ENCODE data around the gene NPM1.

The NPM1 gene

DNA sequence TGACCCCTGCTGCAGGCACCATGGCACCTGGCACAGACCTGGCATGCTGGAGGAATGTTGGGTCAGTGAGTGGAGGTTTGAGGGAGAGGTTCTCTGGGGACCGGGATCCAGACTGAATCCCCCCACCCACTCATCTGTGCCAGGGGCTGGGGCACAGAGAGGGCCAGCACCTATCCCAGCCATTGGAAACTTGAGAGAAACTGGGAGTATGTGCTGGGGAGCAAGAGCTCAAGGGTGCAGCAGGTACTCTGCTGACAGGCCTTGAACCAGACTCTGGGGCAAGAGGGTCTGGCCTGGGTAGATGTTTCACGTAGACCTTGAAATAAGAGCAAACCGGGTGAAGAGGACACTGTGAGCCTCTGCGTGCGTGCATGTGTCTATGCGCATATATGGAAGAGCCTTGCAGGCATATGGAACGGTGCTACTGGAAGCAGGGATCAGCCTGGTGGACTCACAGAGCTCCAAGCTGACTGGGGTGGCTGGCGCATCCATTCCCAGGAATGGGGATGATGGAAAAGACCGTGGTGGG is 40.6 kb downstream of the NPM1 start:
- Histone ChIP-seq H3K27ac (ENCODE audit: low read length) (no peak overlapping the region), H3K36me3 (ENCODE audit: control insufficient read depth, insufficient read depth, low read length) (no peaks in the 10 kb centered on the region), H3K4me1 (ENCODE audit: control insufficient read depth, insufficient read depth, low read length) (0 out of 2 replicates have a peak, but pooled peaks cover 2% of the 10 kb centered on the region), H3K27me3 (ENCODE audit: control insufficient read depth, insufficient read depth, low read length) (no peaks in the 10 kb centered on the region), H3K9me3 (ENCODE audit: control insufficient read depth, insufficient read depth, low read length) (no peaks in the 10 kb centered on the region), H3K4me3 (ENCODE audit: low read length) (no peak overlapping the region)
- DNase-seq (ENCODE audit: low read depth, low spot score) = no peak
- WGBS (ENCODE audit: insufficient coverage, insufficient read length) = no CpG with 5 or more reads among the region's 9 CpGs

GRCh38 chr5:171428809-171429542 is 41.3 kb downstream of the NPM1 start:
- no peak for DNase-seq (ENCODE audit: low read depth, low spot score)
- Histone ChIP-seq H3K27me3 (ENCODE audit: control insufficient read depth, insufficient read depth, low read length) (no peaks in the 10 kb centered on the region), H3K36me3 (ENCODE audit: control insufficient read depth, insufficient read depth, low read length) (no peaks in the 10 kb centered on the region), H3K27ac (ENCODE audit: low read length) (no peak overlapping the region), H3K9me3 (ENCODE audit: control insufficient read depth, insufficient read depth, low read length) (no peaks in the 10 kb centered on the region), H3K4me1 (ENCODE audit: control insufficient read depth, insufficient read depth, low read length) (0 out of 2 replicates have a peak, but pooled peaks cover 2% of the 10 kb centered on the region), H3K4me3 (ENCODE audit: low read length) (no peak overlapping the region)
- no CpG with 5 or more reads among the region's 16 CpGs for WGBS (ENCODE audit: insufficient coverage, insufficient read length)

DNA sequence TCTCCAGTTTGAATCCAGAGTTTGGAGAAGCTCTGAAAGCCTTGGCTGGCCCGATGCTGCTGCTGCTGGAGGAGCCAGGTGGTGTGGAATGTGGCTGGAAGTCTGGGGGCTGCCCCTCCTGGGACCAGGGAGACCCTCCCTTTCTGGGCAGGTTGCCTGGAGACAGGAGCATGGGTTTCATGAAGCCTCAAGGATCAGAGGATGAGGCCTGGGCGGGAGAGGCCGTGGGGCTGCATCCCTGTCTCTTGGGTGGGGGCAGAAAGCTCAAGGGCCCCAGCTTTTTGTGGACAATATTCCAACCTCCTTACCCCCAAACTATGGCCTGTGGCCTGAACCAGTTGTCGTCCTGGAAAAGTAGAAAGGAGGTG is 41.9 kb downstream of the NPM1 start:
- WGBS (ENCODE audit: insufficient coverage, insufficient read length) = no CpG with 5 or more reads among the region's 4 CpGs
- H3K4me3 ChIP-seq (ENCODE audit: low read length) = no peak overlapping the region
- H3K36me3 ChIP-seq (ENCODE audit: control insufficient read depth, insufficient read depth, low read length) = no peaks in the 10 kb centered on the region
- DNase-seq (ENCODE audit: low read depth, low spot score) = no peak
- H3K4me1 ChIP-seq (ENCODE audit: control insufficient read depth, insufficient read depth, low read length) = 0 out of 2 replicates have a peak, but pooled peaks cover 2% of the 10 kb centered on the region
- no peak overlapping the region for H3K27ac ChIP-seq (ENCODE audit: low read length)
- no peaks in the 10 kb centered on the region for H3K9me3 ChIP-seq (ENCODE audit: control insufficient read depth, insufficient read depth, low read length)
- no peaks in the 10 kb centered on the region for H3K27me3 ChIP-seq (ENCODE audit: control insufficient read depth, insufficient read depth, low read length)

GRCh38 chr5:171431251-171431777 is 43.7 kb downstream of the NPM1 start:
- Histone ChIP-seq H3K4me1 (ENCODE audit: control insufficient read depth, insufficient read depth, low read length) (no peaks in the 10 kb centered on the region), H3K27ac (ENCODE audit: low read length) (no peak overlapping the region), H3K36me3 (ENCODE audit: control insufficient read depth, insufficient read depth, low read length) (no peaks in the 10 kb centered on the region), H3K27me3 (ENCODE audit: control insufficient read depth, insufficient read depth, low read length) (no peaks in the 10 kb centered on the region), H3K9me3 (ENCODE audit: control insufficient read depth, insufficient read depth, low read length) (no peaks in the 10 kb centered on the region), H3K4me3 (ENCODE audit: low read length) (no peak overlapping the region)
- no peak for DNase-seq (ENCODE audit: low read depth, low spot score)
- WGBS (ENCODE audit: insufficient coverage, insufficient read length) = no CpG with 5 or more reads among the region's 7 CpGs

- Histone ChIP-seq H3K4me3 (ENCODE audit: low read length) (no peak overlapping the region), H3K9me3 (ENCODE audit: control insufficient read depth, insufficient read depth, low read length) (no peaks in the 10 kb centered on the region), H3K4me1 (ENCODE audit: control insufficient read depth, insufficient read depth, low read length) (no peaks in the 10 kb centered on the region), H3K36me3 (ENCODE audit: control insufficient read depth, insufficient read depth, low read length) (no peaks in the 10 kb centered on the region), H3K27ac (ENCODE audit: low read length) (no peak overlapping the region), H3K27me3 (ENCODE audit: control insufficient read depth, insufficient read depth, low read length) (no peaks in the 10 kb centered on the region)
- WGBS (ENCODE audit: insufficient coverage, insufficient read length) = no CpG with 5 or more reads among the region's 8 CpGs
- no peak for DNase-seq (ENCODE audit: low read depth, low spot score)
These were observed 44.4 kb downstream of the NPM1 start for GRCh38 chr5:171432076-171432475.

- DNase-seq (ENCODE audit: low read depth, low spot score) = no peak
- H3K9me3 ChIP-seq (ENCODE audit: control insufficient read depth, insufficient read depth, low read length) = no peaks in the 10 kb centered on the region
- WGBS (ENCODE audit: insufficient coverage, insufficient read length) = no CpG with 5 or more reads among the region's 16 CpGs
- no peak overlapping the region for H3K4me3 ChIP-seq (ENCODE audit: low read length)
- no peaks in the 10 kb centered on the region for H3K27me3 ChIP-seq (ENCODE audit: control insufficient read depth, insufficient read depth, low read length)
- peaks cover 2% of the 10 kb centered on the region; the same call in 1 of the 2 replicates for H3K4me1 ChIP-seq (ENCODE audit: control insufficient read depth, insufficient read depth, low read length)
- no peak overlapping the region for H3K27ac ChIP-seq (ENCODE audit: low read length)
- no peaks in the 10 kb centered on the region for H3K36me3 ChIP-seq (ENCODE audit: control insufficient read depth, insufficient read depth, low read length)
These were observed 45.1 kb downstream of the NPM1 start for GRCh38 chr5:171432583-171433351.

DNA sequence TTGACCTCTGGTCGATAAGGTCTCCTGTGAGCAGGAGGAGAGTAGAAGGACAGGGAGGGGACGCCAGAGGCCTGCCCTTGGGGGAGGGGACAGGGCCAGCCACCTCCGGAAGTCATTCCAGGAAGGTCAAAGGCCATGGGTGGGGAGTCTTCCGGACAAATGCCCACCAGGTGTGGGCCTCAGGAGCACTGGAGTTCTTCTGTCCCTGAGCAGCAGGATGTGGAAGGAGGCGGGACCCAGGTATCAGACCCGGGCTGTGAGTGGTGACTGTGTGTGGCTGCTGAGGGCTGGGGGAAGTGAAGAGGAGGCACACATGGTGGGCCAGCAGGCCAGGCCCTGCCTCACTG is 45.7 kb downstream of the NPM1 start:
- no CpG with 5 or more reads among the region's 6 CpGs for WGBS (ENCODE audit: insufficient coverage, insufficient read length)
- H3K4me3 ChIP-seq (ENCODE audit: low read length) = no peak overlapping the region
- no peaks in the 10 kb centered on the region for H3K27me3 ChIP-seq (ENCODE audit: control insufficient read depth, insufficient read depth, low read length)
- H3K9me3 ChIP-seq (ENCODE audit: control insufficient read depth, insufficient read depth, low read length) = no peaks in the 10 kb centered on the region
- H3K4me1 ChIP-seq (ENCODE audit: control insufficient read depth, insufficient read depth, low read length) = peaks cover 2% of the 10 kb centered on the region; the same call in 1 of the 2 replicates
- no peak overlapping the region for H3K27ac ChIP-seq (ENCODE audit: low read length)
- no peaks in the 10 kb centered on the region for H3K36me3 ChIP-seq (ENCODE audit: control insufficient read depth, insufficient read depth, low read length)
- no peak for DNase-seq (ENCODE audit: low read depth, low spot score)

DNA sequence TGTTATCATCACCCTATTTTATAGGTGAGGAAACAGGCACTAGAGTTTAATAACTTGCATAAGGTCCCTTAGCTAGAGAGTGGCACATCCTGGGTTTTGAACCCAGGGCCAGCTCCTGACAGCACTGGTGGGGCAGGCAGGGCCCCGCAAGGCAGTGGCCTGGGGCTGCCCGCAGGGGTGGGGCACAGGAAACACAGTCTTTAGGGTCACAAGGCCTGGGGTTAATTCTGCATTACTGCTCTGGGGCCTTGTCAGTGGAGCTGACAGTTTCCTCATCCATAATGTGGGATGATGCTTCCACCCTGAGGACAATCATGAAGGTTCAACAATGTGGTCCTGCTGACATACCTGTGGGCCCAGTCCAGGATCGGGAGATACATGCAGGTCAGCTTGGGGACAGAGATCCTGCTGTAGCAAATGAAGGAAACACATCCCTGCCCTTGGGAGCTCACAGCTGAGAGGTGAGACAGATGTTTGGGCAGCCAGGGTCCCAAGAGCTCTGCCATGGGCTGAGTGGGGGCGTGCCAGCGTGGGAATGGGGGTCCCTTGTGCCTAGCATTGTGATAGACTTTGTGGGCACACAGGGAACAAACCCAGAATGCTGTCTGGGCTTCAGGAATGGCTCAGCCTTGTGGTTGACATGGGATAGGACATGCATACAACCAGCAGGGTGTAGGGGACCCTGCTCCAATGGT is 46.5 kb downstream of the NPM1 start:
- H3K4me1 ChIP-seq (ENCODE audit: control insufficient read depth, insufficient read depth, low read length) = peaks cover 2% of the 10 kb centered on the region; the same call in 1 of the 2 replicates
- no peak overlapping the region for H3K27ac ChIP-seq (ENCODE audit: low read length)
- no CpG with 5 or more reads among the region's 5 CpGs for WGBS (ENCODE audit: insufficient coverage, insufficient read length)
- no peaks in the 10 kb centered on the region for H3K27me3 ChIP-seq (ENCODE audit: control insufficient read depth, insufficient read depth, low read length)
- DNase-seq (ENCODE audit: low read depth, low spot score) = no peak
- no peaks in the 10 kb centered on the region for H3K36me3 ChIP-seq (ENCODE audit: control insufficient read depth, insufficient read depth, low read length)
- no peak overlapping the region for H3K4me3 ChIP-seq (ENCODE audit: low read length)
- no peaks in the 10 kb centered on the region for H3K9me3 ChIP-seq (ENCODE audit: control insufficient read depth, insufficient read depth, low read length)

DNA sequence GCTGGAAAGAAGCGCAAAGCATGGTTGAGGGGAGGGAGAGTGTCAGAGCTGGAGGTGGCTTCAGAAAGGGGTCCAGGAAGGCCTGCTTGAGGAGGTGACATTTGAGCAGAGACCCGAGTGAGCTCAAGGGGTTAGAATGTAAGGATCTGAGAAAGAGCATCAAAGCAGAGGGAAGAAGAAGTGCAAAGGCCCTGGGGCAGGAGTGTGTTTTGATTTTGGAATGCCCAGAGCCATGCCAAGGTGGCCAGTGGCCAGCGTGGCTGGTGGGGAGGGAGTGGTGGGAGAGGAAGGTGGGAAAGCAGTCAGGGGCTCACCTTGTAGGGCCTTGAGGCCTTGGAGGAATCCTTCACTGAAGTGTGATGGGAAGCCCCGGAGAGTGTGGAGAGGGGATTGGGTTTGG is 47.2 kb downstream of the NPM1 start:
- Histone ChIP-seq H3K27me3 (ENCODE audit: control insufficient read depth, insufficient read depth, low read length) (no peaks in the 10 kb centered on the region), H3K36me3 (ENCODE audit: control insufficient read depth, insufficient read depth, low read length) (no peaks in the 10 kb centered on the region), H3K9me3 (ENCODE audit: control insufficient read depth, insufficient read depth, low read length) (no peaks in the 10 kb centered on the region), H3K27ac (ENCODE audit: low read length) (no peak overlapping the region), H3K4me3 (ENCODE audit: low read length) (no peak overlapping the region), H3K4me1 (ENCODE audit: control insufficient read depth, insufficient read depth, low read length) (peaks cover 5% of the 10 kb centered on the region)
- no CpG with 5 or more reads among the region's 4 CpGs for WGBS (ENCODE audit: insufficient coverage, insufficient read length)
- DNase-seq (ENCODE audit: low read depth, low spot score) = no peak

GRCh38 chr5:171435908-171436307 is 48.3 kb downstream of the NPM1 start:
- Histone ChIP-seq H3K4me3 (ENCODE audit: low read length) (no peak overlapping the region), H3K9me3 (ENCODE audit: control insufficient read depth, insufficient read depth, low read length) (no peaks in the 10 kb centered on the region), H3K27me3 (ENCODE audit: control insufficient read depth, insufficient read depth, low read length) (no peaks in the 10 kb centered on the region), H3K4me1 (ENCODE audit: control insufficient read depth, insufficient read depth, low read length) (peaks cover 5% of the 10 kb centered on the region), H3K36me3 (ENCODE audit: control insufficient read depth, insufficient read depth, low read length) (no peaks in the 10 kb centered on the region), H3K27ac (ENCODE audit: low read length) (no peak overlapping the region)
- WGBS (ENCODE audit: insufficient coverage, insufficient read length) = no CpG with 5 or more reads among the region's 20 CpGs
- DNase-seq (ENCODE audit: low read depth, low spot score) = no peak

Measured in iPS DF 6.9 (cell line).